Uterus (tissue), 4 donors: ENCODE data around the gene CKAP5. TPM values are rescaled to one million over a fixed set of nuclear protein-coding genes. Genes with fewer than 3 reads are reported as not detected.

Source experiments
- DNase-seq, 2 donors: peaks; one replicate each; pipeline ENCODE4 v3.0.0-alpha.2; 2019 to 2020
- H3K27ac ChIP-seq, 2 donors: fragments of 200-600 bp; sonication (generic); 1 replicate in 1 of 2; 2 replicates in 1 of 2; pipeline ENCODE4 v1.5.1; 2016 to 2018
- H3K27me3 ChIP-seq, 2 donors: fragments of 200-600 bp; sonication (generic); one replicate each; pipeline ENCODE4 v1.5.1; 2018 to 2019; ENCODE audit warnings: control low read depth in 1 of 2
- H3K36me3 ChIP-seq, 2 donors: fragments of 200-600 bp; sonication (generic); one replicate each; pipeline ENCODE4 v1.5.1; 2019; ENCODE audit warnings: control low read depth in 1 of 2
- H3K4me1 ChIP-seq, 2 donors: fragments of 200-600 bp; sonication (generic); one replicate each; pipeline ENCODE4 v1.5.1; 2018 to 2019; ENCODE audit warnings: control low read depth in 1 of 2
- H3K4me3 ChIP-seq, 2 donors: fragments of 200-600 bp; sonication (generic); 1 replicate in 1 of 2; 2 replicates in 1 of 2; pipeline ENCODE4 v1.5.1; 2018 to 2019; ENCODE audit warnings: mild to moderate bottlenecking in 1 of 2
- H3K9me3 ChIP-seq, 2 donors: fragments of 200-600 bp; sonication (generic); one replicate each; pipeline ENCODE4 v1.5.1; 2019; ENCODE audit warnings: control low read depth in 1 of 2
- POLR2A ChIP-seq, 2 donors: fragments of 450-650 bp; IDR thresholded peaks; one replicate each; pipeline ENCODE4 v1.6.1; 2016; ENCODE audit warnings: antibody characterized with exemption in 2 of 2, mild to moderate bottlenecking in 1 of 2, moderate library complexity in 1 of 2
- intact Hi-C: fragments of 100-400 bp; cut with DNase I; formaldehyde crosslinking; loops from one replicate; pipeline ENCODE4 v1.15.1; 2023; ENCODE audit warnings: low total_unique reads
- total RNA-seq, 4 donors: library from RNA; depleted of rRNA in 3 of 4; stranded (reverse); fragments of >200 nt in 3 of 4; gene quantifications; one replicate each; pipeline versions ENCODE4 v1.1.0 to v1.2.4, GENCODE V29; 2014 to 2023
- TF ChIP-seq, protein P1 (sequence below), 4 experiments: fragments of 200-600 bp in 2 of 4; fragments of 450-650 bp in 2 of 4; sonication (generic) in 2 of 4; IDR thresholded peaks; one replicate each; pipeline ENCODE4 v1.5.1; 2016 to 2019; ENCODE audit warnings: antibody characterized with exemption in 4 of 4, mild to moderate bottlenecking in 2 of 4, moderate library complexity in 1 of 4
- donor health status: DM: yes; HTN: yes; CAD: no.

Gene CKAP5
- total RNA-seq, 4 donors from 2014 or later = 19.7 to 88.8 (median 44.2) TPM

DNA sequence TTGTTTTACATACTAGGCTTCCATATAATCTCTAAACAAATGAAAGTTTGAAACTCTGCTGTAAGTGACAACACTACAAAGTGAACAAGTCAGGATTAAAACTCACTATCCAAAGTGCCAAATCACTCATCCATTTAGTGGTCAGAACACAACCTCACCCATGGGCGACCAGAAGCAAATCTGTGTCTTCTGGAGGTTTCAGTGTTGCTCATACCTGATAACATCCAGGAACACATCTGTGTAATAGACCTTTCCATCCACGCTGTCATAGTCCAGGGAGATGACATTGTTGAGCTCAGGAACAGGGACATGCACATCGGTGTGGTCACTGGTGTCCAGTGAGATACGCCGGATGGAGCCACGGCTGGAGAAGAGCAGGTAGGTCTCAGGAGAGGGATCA, 28.5 kb upstream of the CKAP5 start:
- no peaks in the 10 kb centered on the region for H3K4me1 ChIP-seq
- no peak for DNase-seq
- no peak overlapping the region for H3K4me3 ChIP-seq
- H3K36me3 ChIP-seq = no peaks in the 10 kb centered on the region
- no peaks in the 10 kb centered on the region for H3K9me3 ChIP-seq
- intact Hi-C loops = no loop called here
- H3K27me3 ChIP-seq = no peaks in the 10 kb centered on the region
- H3K27ac ChIP-seq = no peak overlapping the region
- TF ChIP-seq, protein P1, sequence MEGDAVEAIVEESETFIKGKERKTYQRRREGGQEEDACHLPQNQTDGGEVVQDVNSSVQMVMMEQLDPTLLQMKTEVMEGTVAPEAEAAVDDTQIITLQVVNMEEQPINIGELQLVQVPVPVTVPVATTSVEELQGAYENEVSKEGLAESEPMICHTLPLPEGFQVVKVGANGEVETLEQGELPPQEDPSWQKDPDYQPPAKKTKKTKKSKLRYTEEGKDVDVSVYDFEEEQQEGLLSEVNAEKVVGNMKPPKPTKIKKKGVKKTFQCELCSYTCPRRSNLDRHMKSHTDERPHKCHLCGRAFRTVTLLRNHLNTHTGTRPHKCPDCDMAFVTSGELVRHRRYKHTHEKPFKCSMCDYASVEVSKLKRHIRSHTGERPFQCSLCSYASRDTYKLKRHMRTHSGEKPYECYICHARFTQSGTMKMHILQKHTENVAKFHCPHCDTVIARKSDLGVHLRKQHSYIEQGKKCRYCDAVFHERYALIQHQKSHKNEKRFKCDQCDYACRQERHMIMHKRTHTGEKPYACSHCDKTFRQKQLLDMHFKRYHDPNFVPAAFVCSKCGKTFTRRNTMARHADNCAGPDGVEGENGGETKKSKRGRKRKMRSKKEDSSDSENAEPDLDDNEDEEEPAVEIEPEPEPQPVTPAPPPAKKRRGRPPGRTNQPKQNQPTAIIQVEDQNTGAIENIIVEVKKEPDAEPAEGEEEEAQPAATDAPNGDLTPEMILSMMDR (IDR thresholded peaks at IDR 0.05) = no peak
- no peak for TF ChIP-seq POLR2A (IDR thresholded peaks at IDR 0.05)

DNA sequence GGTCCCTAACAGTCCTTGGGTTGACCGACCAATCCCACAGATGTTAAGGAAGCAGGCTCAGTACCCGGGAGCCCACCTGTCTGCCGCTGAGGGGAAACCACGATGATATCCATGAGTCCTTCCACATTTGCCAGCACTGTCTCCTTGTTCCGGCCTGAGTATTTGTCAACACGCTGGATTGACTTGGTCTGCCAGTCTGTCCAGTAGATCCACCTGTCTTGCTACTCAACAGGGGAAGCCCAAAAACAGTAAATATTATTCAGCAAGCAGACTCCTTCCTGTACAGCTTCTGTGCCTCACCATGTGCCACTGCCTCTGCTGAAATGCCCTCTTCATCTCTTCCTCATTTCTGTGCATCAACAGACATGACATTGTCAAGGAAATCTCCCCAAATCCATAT, 22.8 kb upstream of the CKAP5 start:
- Histone ChIP-seq H3K9me3 (no peaks in the 10 kb centered on the region), H3K27ac (no peak overlapping the region), H3K4me3 (no peak overlapping the region), H3K36me3 (no peaks in the 10 kb centered on the region), H3K4me1 (no peaks in the 10 kb centered on the region), H3K27me3 (no peaks in the 10 kb centered on the region)
- no peak for DNase-seq
- TF ChIP-seq POLR2A (IDR thresholded peaks at IDR 0.05) = no peak
- TF ChIP-seq, protein P1 (IDR thresholded peaks at IDR 0.05) = no peak
- intact Hi-C loops = no loop called here

DNA sequence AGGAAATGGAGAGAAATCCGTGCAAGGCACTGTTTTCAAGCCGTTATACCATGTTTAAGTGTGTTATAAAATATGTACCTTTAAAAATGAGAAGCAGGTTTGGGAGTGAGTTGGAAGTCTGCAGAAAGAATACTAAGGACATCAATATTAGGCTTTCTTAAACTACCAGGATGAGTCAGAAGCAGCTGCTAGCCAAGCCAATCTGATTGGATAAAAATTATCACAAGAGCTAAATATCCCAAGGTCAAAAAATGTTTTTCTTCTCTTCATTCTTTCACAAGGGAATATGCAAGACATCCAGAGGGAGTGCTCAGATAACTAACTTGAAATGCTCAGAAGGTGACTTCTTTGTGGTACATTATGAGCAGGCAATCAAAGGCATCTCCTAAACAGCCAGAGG, 19.3 kb upstream of the CKAP5 start:
- no peaks in the 10 kb centered on the region for H3K27me3 ChIP-seq
- TF ChIP-seq, protein P1 (IDR thresholded peaks at IDR 0.05) = no peak
- TF ChIP-seq POLR2A (IDR thresholded peaks at IDR 0.05) = no peak
- no peak for DNase-seq
- H3K9me3 ChIP-seq = no peaks in the 10 kb centered on the region
- no peaks in the 10 kb centered on the region for H3K4me1 ChIP-seq
- H3K36me3 ChIP-seq = no peaks in the 10 kb centered on the region
- H3K27ac ChIP-seq = peak overlapping the region in 1 of 2 donors; percentile 39
- intact Hi-C loops = no loop called here
- H3K4me3 ChIP-seq = no peak overlapping the region

DNA sequence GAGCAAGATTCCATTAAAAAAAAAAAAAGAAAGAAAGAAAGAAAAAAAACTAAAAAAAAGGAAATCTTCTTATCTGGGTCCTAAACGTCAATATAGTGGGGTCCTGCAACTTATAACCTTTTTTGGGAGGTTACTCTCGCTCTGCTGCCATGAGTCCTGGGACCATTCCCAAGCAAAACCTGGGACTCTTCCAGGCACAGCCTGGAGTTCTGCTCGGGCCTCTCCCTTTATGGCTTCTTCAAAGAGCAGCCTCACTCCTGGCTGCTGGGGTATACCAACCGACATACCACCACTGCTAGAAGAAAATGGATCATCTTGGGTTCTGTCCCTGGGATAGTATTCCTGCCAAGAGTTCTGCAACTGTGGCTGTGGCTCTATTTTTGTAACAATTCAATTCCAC, 14.1 kb upstream of the CKAP5 start:
- TF ChIP-seq, protein P1 (IDR thresholded peaks at IDR 0.05) = no peak
- TF ChIP-seq POLR2A (IDR thresholded peaks at IDR 0.05) = no peak
- intact Hi-C loops = no loop called here

DNA sequence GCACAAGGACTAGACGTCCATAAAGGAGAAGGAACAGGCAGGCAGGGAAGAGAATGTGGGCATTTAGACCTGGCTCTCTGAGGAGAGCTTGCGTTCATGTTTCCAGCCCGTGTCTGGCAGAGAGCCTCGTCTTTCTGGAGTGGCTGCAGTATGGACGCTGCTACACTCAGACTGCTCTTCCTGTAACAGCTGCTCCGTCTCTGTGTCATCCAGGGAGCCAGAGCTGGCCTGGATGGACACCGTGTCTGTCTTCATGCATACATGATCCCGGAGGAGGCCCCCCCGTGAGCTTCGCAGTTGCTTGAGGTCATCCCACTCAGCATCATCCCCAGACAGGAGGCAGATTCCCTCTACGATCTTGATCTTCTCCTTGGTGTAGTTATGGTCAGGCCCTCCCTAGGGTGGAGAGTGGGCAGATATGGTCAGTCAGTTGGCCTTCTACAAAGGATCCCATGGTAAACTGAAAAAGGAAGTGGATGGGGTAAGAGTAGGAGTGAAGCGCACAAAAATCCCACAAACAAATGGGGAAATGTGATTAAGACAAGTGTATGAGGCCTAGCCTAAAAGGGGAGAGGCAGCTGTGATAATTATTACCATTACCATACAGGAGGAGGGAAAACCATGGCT, 13.0 kb upstream of the CKAP5 start:
- intact Hi-C loops = no loop called here
- Histone ChIP-seq H3K36me3 (no peaks in the 10 kb centered on the region), H3K27me3 (no peaks in the 10 kb centered on the region), H3K9me3 (no peaks in the 10 kb centered on the region), H3K4me1 (no peaks in the 10 kb centered on the region), H3K4me3 (no peak overlapping the region), H3K27ac (no peak overlapping the region)
- no peak for TF ChIP-seq POLR2A (IDR thresholded peaks at IDR 0.05)
- TF ChIP-seq, protein P1 (IDR thresholded peaks at IDR 0.05) = no peak
- no peak for DNase-seq

More for the DNA sequence above, 14.1 kb upstream of the CKAP5 start:
- no peaks in the 10 kb centered on the region for H3K36me3 ChIP-seq
- no peak for DNase-seq
- no peak overlapping the region for H3K27ac ChIP-seq
- H3K9me3 ChIP-seq = no peaks in the 10 kb centered on the region
- H3K4me1 ChIP-seq = no peaks in the 10 kb centered on the region
- no peaks in the 10 kb centered on the region for H3K27me3 ChIP-seq
- no peak overlapping the region for H3K4me3 ChIP-seq
